ENCODE measurements around the gene CLOCK. TPM values are rescaled to one million over a fixed set of nuclear protein-coding genes. Genes with fewer than 3 reads are reported as not detected.

Gene CLOCK
- total and polyA plus RNA-seq, 2 of the 8 experiments (the other 6 are each of a cell fraction or from before 2014, with no cell fraction given) = 7.7 to 24.2 TPM

GRCh38 chr4:55437356-55437796, 109.3 kb downstream of the CLOCK start (continued):
- no peak for TF ChIP-seq CHD7 (IDR thresholded peaks at IDR 0.05; ENCODE audit: insufficient replicate concordance, low read length)
- no peak for TF ChIP-seq SAP30 (IDR thresholded peaks at IDR 0.05; ENCODE audit: insufficient read depth, insufficient replicate concordance, low read length)
- TF ChIP-seq SP1 (IDR thresholded peaks at IDR 0.05; ENCODE audit: low read depth, low read length) = no peak

All from H1 (cell line).